GM12874 (cell line): ENCODE results near the gene KCTD17.

Source experiments
- TF ChIP-seq, protein P1 (sequence below): IDR thresholded peaks from 2 replicates; pipeline ENCODE4 v1.5.1; 2011; ENCODE audit warnings: low read depth, mild to moderate bottlenecking, control low read depth, low read length, moderate library complexity; ENCODE audit not compliant: insufficient read depth

The KCTD17 gene

DNA sequence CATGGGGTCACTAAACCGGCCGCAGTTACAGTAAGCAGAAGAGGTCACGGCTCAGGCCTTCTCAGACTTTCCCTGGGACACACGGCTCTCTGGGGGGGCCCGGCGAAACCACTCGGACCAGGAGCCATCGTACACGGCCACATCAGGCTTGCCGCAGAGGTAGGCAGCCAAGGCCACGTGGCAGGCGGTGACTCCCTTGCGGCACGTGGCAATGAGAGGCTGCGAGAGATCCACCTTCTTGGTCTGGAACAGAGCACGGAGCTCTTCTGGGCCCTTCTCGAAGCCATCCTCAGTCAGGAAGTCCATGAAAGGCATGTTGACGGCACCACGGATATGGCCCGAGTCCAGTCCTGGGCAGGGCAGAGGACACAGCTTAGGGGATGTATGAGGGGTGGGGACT, 40.6 kb upstream of the KCTD17 start:
- TF ChIP-seq, protein P1, sequence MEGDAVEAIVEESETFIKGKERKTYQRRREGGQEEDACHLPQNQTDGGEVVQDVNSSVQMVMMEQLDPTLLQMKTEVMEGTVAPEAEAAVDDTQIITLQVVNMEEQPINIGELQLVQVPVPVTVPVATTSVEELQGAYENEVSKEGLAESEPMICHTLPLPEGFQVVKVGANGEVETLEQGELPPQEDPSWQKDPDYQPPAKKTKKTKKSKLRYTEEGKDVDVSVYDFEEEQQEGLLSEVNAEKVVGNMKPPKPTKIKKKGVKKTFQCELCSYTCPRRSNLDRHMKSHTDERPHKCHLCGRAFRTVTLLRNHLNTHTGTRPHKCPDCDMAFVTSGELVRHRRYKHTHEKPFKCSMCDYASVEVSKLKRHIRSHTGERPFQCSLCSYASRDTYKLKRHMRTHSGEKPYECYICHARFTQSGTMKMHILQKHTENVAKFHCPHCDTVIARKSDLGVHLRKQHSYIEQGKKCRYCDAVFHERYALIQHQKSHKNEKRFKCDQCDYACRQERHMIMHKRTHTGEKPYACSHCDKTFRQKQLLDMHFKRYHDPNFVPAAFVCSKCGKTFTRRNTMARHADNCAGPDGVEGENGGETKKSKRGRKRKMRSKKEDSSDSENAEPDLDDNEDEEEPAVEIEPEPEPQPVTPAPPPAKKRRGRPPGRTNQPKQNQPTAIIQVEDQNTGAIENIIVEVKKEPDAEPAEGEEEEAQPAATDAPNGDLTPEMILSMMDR = no peak

- TF ChIP-seq, protein P1 = no peak
These were observed 40.1 kb upstream of the KCTD17 start for GRCh38 chr22:37011472-37011871.

DNA sequence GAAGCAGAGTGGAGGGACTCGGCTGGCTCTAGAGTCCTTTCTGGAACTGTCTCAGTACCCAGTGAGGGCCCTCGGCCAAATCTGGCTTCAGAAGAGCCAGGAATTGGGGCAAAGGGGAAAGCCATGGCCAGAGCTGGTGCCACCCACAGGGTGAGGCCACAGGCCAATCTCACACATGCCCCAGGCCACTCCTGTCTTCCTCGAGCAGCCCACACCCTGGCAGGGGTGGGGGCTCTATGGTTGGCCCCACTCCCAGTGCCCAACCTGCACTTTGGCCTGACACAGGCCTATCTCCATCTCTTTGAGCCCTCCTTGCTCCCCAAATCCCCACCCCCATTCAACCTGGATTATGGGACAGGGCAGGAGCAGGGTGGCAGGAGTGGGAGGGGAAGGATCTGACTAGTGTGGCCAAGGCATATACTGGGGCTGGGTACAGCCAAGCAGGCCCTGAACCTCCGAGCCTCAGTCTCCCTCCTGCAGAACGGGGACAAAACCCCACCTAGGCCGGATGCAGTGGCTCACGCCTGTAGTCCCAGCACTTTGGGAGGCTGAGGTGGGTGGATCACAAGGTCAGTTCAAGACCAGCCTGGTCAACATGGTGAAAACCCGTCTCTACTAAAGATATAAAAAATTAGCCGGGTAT, 39.2 kb upstream of the KCTD17 start:
- TF ChIP-seq, protein P1 = no peak

DNA sequence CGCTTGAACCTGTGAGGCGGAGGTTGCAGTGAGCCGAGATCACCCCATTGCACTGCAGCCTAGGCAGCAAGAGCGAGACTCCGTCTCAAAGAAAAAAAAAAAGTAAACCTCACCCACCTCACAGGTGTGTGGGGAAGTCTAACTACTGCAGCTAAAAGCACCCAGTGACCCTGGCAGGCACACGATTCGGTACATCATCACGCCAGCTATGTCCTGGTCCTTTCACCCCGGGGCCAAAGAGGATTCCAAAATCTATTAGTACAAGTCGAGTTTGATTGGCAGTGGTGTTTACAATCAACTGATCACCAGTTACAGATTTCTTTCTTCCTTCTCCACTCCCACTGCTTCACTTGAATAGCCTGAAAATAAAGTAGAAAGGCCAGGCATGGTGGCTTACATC, 38.6 kb upstream of the KCTD17 start:
- TF ChIP-seq, protein P1 = no peak

DNA sequence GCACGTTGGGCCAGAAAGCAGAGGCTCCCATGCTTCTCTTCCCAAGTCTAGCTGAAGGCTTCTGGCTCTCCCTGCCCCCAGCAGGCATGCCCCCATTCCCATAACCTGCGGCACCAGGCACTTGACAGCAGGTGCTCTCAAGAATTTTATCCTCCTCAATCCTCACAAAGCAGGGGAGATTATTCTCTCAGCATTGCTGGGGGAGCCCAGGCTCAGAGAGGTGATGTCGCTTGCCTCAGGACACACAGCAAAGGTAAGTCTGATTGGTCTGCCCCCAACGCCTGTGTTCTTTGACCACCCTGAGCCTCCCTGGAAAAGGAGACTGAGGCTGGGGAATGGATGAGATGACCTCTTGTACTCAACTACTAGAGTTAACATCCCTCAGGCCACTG, 37.1 kb upstream of the KCTD17 start:
- TF ChIP-seq, protein P1 = no peak

DNA sequence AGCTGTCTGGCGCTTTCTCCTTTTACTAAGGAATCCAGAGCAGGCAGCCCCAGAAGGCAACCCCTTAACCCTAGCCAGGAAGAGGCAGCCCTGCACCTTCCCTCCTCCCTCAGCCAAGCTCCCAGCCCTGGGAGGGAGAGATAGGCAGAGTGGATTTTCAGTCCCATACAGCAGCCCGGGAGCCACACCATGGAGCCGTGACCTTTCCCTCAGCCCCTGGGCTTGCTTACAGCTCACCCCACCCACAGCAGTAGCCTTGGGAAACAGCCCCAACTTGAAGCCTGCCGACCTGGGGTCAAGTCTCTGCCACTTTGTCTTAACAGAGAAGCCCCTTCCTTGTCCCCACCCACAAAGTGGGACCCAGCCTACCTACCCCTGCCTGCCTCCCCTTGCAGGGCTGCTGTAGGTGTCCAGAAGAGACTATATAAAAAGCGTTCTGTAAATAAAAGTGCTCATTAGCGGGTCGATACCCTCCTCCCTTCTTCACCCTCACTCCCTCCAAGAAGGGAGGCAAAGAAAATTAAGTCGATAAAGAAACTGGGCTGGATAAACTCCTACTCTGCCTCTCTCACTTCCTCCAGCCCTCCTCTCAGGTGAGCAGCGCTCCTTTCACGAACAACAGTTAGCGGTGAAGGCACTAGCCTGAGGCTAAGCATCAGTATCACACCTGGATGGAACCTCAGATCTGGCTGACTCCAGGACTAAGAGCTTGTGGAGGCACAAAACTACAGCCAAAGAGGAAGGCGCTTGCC, 36.5 kb upstream of the KCTD17 start:
- TF ChIP-seq, protein P1 = no peak

DNA sequence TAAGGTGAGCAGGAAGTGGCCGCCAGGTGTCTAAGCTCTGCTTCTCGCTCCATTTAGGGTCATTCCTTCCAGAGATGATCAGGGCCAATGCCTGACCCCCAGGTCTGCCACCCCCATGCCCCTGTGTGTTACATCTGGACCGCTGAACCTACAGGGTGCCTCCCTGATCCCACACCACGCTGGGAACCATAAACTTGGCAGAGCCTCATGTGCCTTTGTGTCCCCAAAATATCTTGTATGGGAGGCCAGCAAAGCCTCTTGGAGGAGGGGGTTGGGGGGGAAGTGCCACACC, 36.0 kb upstream of the KCTD17 start:
- TF ChIP-seq, protein P1 = no peak
